Adrenal gland (tissue), 5 donors: Measurements from ENCODE around the gene ETDB.
"Not testable (repeated sequence)": the region's sequence is repeated elsewhere in the genome, so short reads cannot be mapped to it uniquely, and the experiment has no call there.

ENCODE experiments used
- POLR2A ChIP-seq, 2 donors: fragments of 450-650 bp; IDR thresholded peaks; one replicate each; pipeline ENCODE4 v1.6.1; 2017; ENCODE audit warnings: antibody characterized with exemption in 2 of 2, mild to moderate bottlenecking in 2 of 2, moderate library complexity in 1 of 2
- TF ChIP-seq, protein P1 (sequence below), 6 experiments: fragments of 450-650 bp in 4 of 6; fragments of 200-600 bp in 2 of 6; sonication (generic) in 1 of 6; IDR thresholded peaks; 1 replicate in 5 of 6; 2 replicates in 1 of 6; pipeline versions ENCODE4 v1.5.1 to v1.8.0; 2016 to 2021; ENCODE audit warnings: antibody characterized with exemption in 6 of 6, mild to moderate bottlenecking in 2 of 6, moderate library complexity in 1 of 6
- donor health status: DM: no; HTN: no; CAD: no.

DNA sequence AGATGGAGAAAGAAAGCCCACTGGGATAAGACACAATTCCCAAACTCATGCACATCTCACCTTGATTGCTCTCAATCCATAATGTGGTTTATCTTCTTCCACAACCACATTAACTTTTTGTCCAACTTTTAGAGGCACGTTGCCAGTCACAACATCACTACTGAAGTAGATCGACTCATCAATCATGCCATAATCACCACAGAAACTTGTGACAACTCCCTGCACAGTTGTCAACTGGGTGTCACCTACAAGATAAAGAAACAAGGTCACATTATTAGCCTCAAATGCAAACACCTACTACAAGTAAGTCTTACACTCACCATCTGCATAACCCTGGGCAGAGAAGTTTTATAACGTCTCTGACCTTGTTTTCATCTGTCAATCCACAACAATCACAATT lies 49.2 kb upstream of the ETDB start:
- TF ChIP-seq, protein P1, sequence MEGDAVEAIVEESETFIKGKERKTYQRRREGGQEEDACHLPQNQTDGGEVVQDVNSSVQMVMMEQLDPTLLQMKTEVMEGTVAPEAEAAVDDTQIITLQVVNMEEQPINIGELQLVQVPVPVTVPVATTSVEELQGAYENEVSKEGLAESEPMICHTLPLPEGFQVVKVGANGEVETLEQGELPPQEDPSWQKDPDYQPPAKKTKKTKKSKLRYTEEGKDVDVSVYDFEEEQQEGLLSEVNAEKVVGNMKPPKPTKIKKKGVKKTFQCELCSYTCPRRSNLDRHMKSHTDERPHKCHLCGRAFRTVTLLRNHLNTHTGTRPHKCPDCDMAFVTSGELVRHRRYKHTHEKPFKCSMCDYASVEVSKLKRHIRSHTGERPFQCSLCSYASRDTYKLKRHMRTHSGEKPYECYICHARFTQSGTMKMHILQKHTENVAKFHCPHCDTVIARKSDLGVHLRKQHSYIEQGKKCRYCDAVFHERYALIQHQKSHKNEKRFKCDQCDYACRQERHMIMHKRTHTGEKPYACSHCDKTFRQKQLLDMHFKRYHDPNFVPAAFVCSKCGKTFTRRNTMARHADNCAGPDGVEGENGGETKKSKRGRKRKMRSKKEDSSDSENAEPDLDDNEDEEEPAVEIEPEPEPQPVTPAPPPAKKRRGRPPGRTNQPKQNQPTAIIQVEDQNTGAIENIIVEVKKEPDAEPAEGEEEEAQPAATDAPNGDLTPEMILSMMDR (IDR thresholded peaks at IDR 0.05) = not testable (repeated sequence)
- TF ChIP-seq POLR2A (IDR thresholded peaks at IDR 0.05) = not testable (repeated sequence)
